GM12878 (cell line): ENCODE measurements around the gene PDIA5. TPM values are rescaled to one million over a fixed set of nuclear protein-coding genes. Genes with fewer than 3 reads are reported as not detected.

Experiments
- ATAC-seq: fragments of 200-7000 bp; cut with Tn5 transposase; 3 replicates; pipeline ENCODE4 v1.9.1; 2020; ENCODE audit warnings: mild to moderate bottlenecking, moderate library complexity
- BruUV-seq: library from RNA; stranded (reverse); fragments of 400-500 nt; replicated peaks from 2 replicates; lab custom pipeline; 2021; lab: Mats Ljungman, UMichigan
- CTCF ChIA-PET: fragments of 300-600 bp; sonication (Branson Sonifier 250); formaldehyde crosslinking; extraction: SDS; loops from one replicate; lab custom pipeline; 2021; ENCODE audit warnings: inconsistent platforms; lab: Yijun Ruan, JAX
- POLR2A ChIA-PET: fragments of 350-600 bp; formaldehyde crosslinking; extraction: SDS; loops from one replicate; lab custom pipeline; 2021; ENCODE audit warnings: inconsistent platforms; lab: Charles Lee
- RAD21 ChIA-PET: fragments of 300-600 bp; sonication (Branson Sonifier 250); formaldehyde crosslinking; loops from one replicate; lab custom pipeline; 2023; ENCODE audit warnings: antibody characterized with exemption; ENCODE audit not compliant: unreplicated experiment; lab: Charles Lee
- SMC1A ChIA-PET: fragments of 300-600 bp; sonication (Branson Sonifier 250); formaldehyde crosslinking; loops from one replicate; lab custom pipeline; 2023; ENCODE audit not compliant: unreplicated experiment, uncharacterized antibody; lab: Charles Lee
- DNase-seq: peaks from one replicate; pipeline ENCODE4 v3.0.0-alpha.2; 2011; ENCODE audit warnings: low read depth, low spot score
- FAIRE-seq: peaks from 3 replicates; lab custom pipeline; 2011; peaks lifted over from hg19 to GRCh38; lab: Jason Lieb, UNC
- H2AFZ ChIP-seq: 2 replicates; pipeline ENCODE4 v1.6.0; 2011; ENCODE audit warnings: low read depth, low read length, control low read depth; ENCODE audit not compliant: control insufficient read depth
- H3K27ac ChIP-seq: 2 replicates; pipeline ENCODE4 v1.5.1; 2011; ENCODE audit warnings: control low read depth; ENCODE audit not compliant: control insufficient read depth, insufficient read depth
- H3K27me3 ChIP-seq, 2 experiments: replicated peaks in 1 of 2; 2 replicates each; pipeline versions ENCODE4 v1.6.0 to v1.6.1; 2011; ENCODE audit warnings: low read length in 1 of 2; ENCODE audit not compliant: control insufficient read depth in 2 of 2, insufficient read depth in 2 of 2
- H3K36me3 ChIP-seq, 2 experiments: 2 replicates each; pipeline ENCODE4 v1.5.1; 2011; ENCODE audit warnings: low read length in 1 of 2; ENCODE audit not compliant: control insufficient read depth in 2 of 2, insufficient read depth in 2 of 2
- H3K4me1 ChIP-seq: 2 replicates; pipeline ENCODE4 v1.6.1; 2011; ENCODE audit warnings: mild to moderate bottlenecking, low read length, moderate library complexity, mixed read lengths; ENCODE audit not compliant: control insufficient read depth, insufficient read depth
- H3K4me2 ChIP-seq: 2 replicates; pipeline ENCODE4 v1.6.0; 2011; ENCODE audit warnings: control low read depth; ENCODE audit not compliant: control insufficient read depth, insufficient read depth
- H3K4me3 ChIP-seq: fragments of 200-600 bp; sonication (generic); 2 replicates; pipeline ENCODE4 v1.5.1; 2016
- H3K79me2 ChIP-seq: 2 replicates; pipeline ENCODE4 v1.6.0; 2011; ENCODE audit warnings: low read length; ENCODE audit not compliant: control insufficient read depth, insufficient read depth
- H3K9ac ChIP-seq: 2 replicates; pipeline ENCODE4 v1.8.0; 2011; ENCODE audit warnings: low read length, control low read depth, mixed read lengths; ENCODE audit not compliant: control insufficient read depth, insufficient read depth
- H3K9me3 ChIP-seq: replicated peaks from 3 replicates; pipeline ENCODE4 v1.5.1; 2011; ENCODE audit warnings: mild to moderate bottlenecking, low read length; ENCODE audit not compliant: control insufficient read depth, insufficient read depth
- H4K20me1 ChIP-seq: 2 replicates; pipeline ENCODE4 v1.6.0; 2011; ENCODE audit not compliant: control insufficient read depth, insufficient read depth
- BCL11A ChIP-seq: IDR thresholded peaks from 2 replicates; pipeline ENCODE4 v1.6.1; 2011; ENCODE audit warnings: low read depth, low read length
- CBX3 ChIP-seq: fragments of 200-600 bp; sonication (generic); IDR thresholded peaks from 2 replicates; pipeline ENCODE4 v1.6.1; 2016; ENCODE audit warnings: low read depth, borderline replicate concordance
- JUNB ChIP-seq: IDR thresholded peaks from 2 replicates; pipeline ENCODE4 v1.6.1; 2016; ENCODE audit warnings: antibody characterized with exemption, mild to moderate bottlenecking
- MAX ChIP-seq: IDR thresholded peaks from 2 replicates; pipeline ENCODE4 v1.6.1; 2012; ENCODE audit warnings: low read depth, low read length, improper control_type of control experiment
- NBN ChIP-seq: fragments of 450-650 bp; IDR thresholded peaks from 2 replicates; pipeline ENCODE4 v1.6.1; 2016
- POLR2AphosphoS2 ChIP-seq: IDR thresholded peaks from 2 replicates; pipeline ENCODE4 v1.6.1; 2011; ENCODE audit warnings: low read depth, mild to moderate bottlenecking, low read length, improper control_type of control experiment, moderate library complexity
- PRDM15 ChIP-seq: fragments of 450-650 bp; formaldehyde crosslinking; IDR thresholded peaks from 2 replicates; pipeline ENCODE4 v1.4.0; 2020; ENCODE audit warnings: mild to moderate bottlenecking, moderate library complexity
- WGBS: methylation state at CpG from one replicate; pipeline ENCODE4 v1.1.6; 2016; ENCODE audit warnings: low lambda C conversion rate; ENCODE audit not compliant: insufficient replicate concordance, insufficient coverage; ENCODE audit errors: missing lambda C conversion rate; 5-methylcytosine and 5-hydroxymethylcytosine counted together
- in situ Hi-C: fragments of 300-500 bp; cut with MboI; formaldehyde crosslinking; loops from 9 replicates; pipeline ENCODE4 v1.14.3; 2018; ENCODE audit warnings: mixed read lengths
- intact Hi-C: fragments of 100-400 bp; cut with micrococcal nuclease; formaldehyde crosslinking; loops from one replicate; pipeline ENCODE4 v1.14.2; 2022; ENCODE audit not compliant: unreplicated experiment
- polyA plus RNA-seq, 11 experiments: library from polyadenylated mRNA; depleted of rRNA in 4 of 11; unstranded in 6 of 11; stranded (reverse) in 5 of 11; fragments of >200 nt; fragmentation: Nextera tagmentation in 4 of 11; fragmentation: Illumina TruSeq in 1 of 11; extraction: Ambion mirVana in 4 of 11; extraction: Trizol in 1 of 11; gene quantifications; 1 replicate in 1 of 11; 2 replicates in 10 of 11; pipeline versions ENCODE4 v1.2.1 to v1.2.3, GENCODE V29; 2011 to 2016; ENCODE audit warnings: inconsistent platforms in 2 of 11, missing spikeins in 2 of 11, low read depth in 1 of 11
- total RNA-seq, 4 experiments: library from RNA; depleted of rRNA in 3 of 4; stranded (reverse); fragments of >200 nt in 3 of 4; fragmentation: Illumina TruSeq in 1 of 4; extraction: Trizol in 1 of 4; gene quantifications; 2 replicates each; pipeline versions ENCODE4 v1.2.1 to v1.2.3, GENCODE V29; 2013 to 2021

The PDIA5 gene
- total and polyA plus RNA-seq, 10 of the 15 experiments (the other 5 are each of a cell fraction or from before 2014, with no cell fraction given), result 4.1 to 24.8 (median 19.2) TPM

- Histone ChIP-seq H4K20me1 (no peaks in the 10 kb centered on the region), H3K27me3 (no peaks in the 10 kb centered on the region), H3K4me2 (no peak overlapping the region), H3K4me3 (no peak overlapping the region), H2AFZ (no peak overlapping the region), H3K27ac (no peak overlapping the region), H3K9me3 (no peaks in the 10 kb centered on the region), H3K79me2 (no peaks in the 10 kb centered on the region), H3K36me3 (peaks cover 4 to 12% of the 10 kb centered on the region in 2 experiments; a peak in 3 of 4 replicates), H3K4me1 (peaks cover 5% of the 10 kb centered on the region; the same call in 1 of the 2 replicates), H3K9ac (no peak overlapping the region)
- POLR2A ChIA-PET, result interaction anchor here (0.6 kb wide), 1 partner anchor 340 kb away, joined by 6 read pairs; no protein-coding TSS in a partner anchor
- DNase-seq (no peak), ATAC-seq (no peak), FAIRE-seq (no peak)
- SMC1A ChIA-PET, result no interaction called here
- 88% methylated on average over 4 of the region's 4 CpGs for WGBS
- CTCF ChIA-PET, result interaction anchor here (1.0 kb wide), 1 partner anchor 110 kb away, joined by 3 read pairs; no protein-coding TSS in a partner anchor
- in situ Hi-C loops (no loop called here), intact Hi-C loops (no loop called here)
- RAD21 ChIA-PET, result no interaction called here
- TF ChIP-seq POLR2AphosphoS2, result no peak
- no peak for TF ChIP-seq JUNB
- no peak for TF ChIP-seq BCL11A
- TF ChIP-seq NBN, result no peak
- TF ChIP-seq PRDM15 (CRISPR knock-in tag), result no peak
- no peak for TF ChIP-seq MAX
- no peak for TF ChIP-seq CBX3
- no TSS peak for BruUV-seq
These were observed 90.9 kb downstream of the PDIA5 start for GRCh38 chr3:123157598-123158287.
